ENCODE measurements around the gene CXorf66.

GRCh38 chrX:139967300-139967699, 2.0 kb upstream of the CXorf66 start:
- no peak for TF ChIP-seq POLR2A (IDR thresholded peaks at IDR 0.05)
- peak in 1 of 5 experiments; percentile 23 for TF ChIP-seq CTCF (IDR thresholded peaks at IDR 0.05)
- no peak for TF ChIP-seq EP300 (IDR thresholded peaks at IDR 0.05; ENCODE audit: low read depth)
- no peak for TF ChIP-seq POLR2AphosphoS5 (IDR thresholded peaks at IDR 0.05)
